HepG2 (cell line): ENCODE measurements around the gene WWC2. TPM values are rescaled to one million over a fixed set of nuclear protein-coding genes. Genes with fewer than 3 reads are reported as not detected.

Experiments used
- ATAC-seq: fragments of 200-7000 bp; cut with Tn5 transposase; 3 replicates; pipeline ENCODE4 v1.9.1; 2020; ENCODE audit warnings: mild to moderate bottlenecking, moderate library complexity
- BruUV-seq: library from RNA; stranded (reverse); fragments of 400-500 nt; replicated peaks from 2 replicates; lab custom pipeline; 2021; lab: Mats Ljungman, UMichigan
- CTCF ChIA-PET: fragments of 300-600 bp; formaldehyde crosslinking; extraction: SDS; loops from one replicate; lab custom pipeline; 2021; ENCODE audit warnings: low total read pairs, inconsistent platforms, low intra/inter-chr PET ratio; lab: Yijun Ruan, JAX
- POLR2A ChIA-PET: fragments of 350-600 bp; sonication (Branson Sonifier 250); formaldehyde crosslinking; loops from one replicate; lab custom pipeline; 2020; ENCODE audit warnings: antibody characterized with exemption, inconsistent platforms; lab: Yijun Ruan, JAX
- DNase-seq: peaks from one replicate; pipeline ENCODE4 v3.0.0-alpha.2; 2015; ENCODE audit warnings: low spot score
- FAIRE-seq: peaks from 3 replicates; lab custom pipeline; 2011; peaks lifted over from hg19 to GRCh38; lab: Jason Lieb, UNC
- H2AFZ ChIP-seq: one replicate; pipeline ENCODE4 v1.6.1; 2011; ENCODE audit warnings: low read length, inconsistent platforms
- H3K27ac ChIP-seq: fragments of 300-600 bp; 3 replicates; pipeline ENCODE4 v1.8.0; 2011; ENCODE audit warnings: mixed run types, mild to moderate bottlenecking, mixed read lengths, low read length, inconsistent platforms; ENCODE audit not compliant: insufficient read depth; ENCODE audit errors: extremely low read length
- H3K27me3 ChIP-seq, 2 experiments: fragments of 200-600 bp in 1 of 2; 2 replicates in 1 of 2; 3 replicates in 1 of 2; pipeline versions ENCODE4 v1.6.0 to v1.8.0; 2011; ENCODE audit warnings: low read length in 2 of 2, mild to moderate bottlenecking in 2 of 2, moderate library complexity in 2 of 2, inconsistent platforms in 1 of 2; ENCODE audit not compliant: insufficient read depth in 2 of 2, control insufficient read depth in 1 of 2
- H3K36me3 ChIP-seq, 2 experiments: fragments of 200-600 bp in 1 of 2; replicated peaks in 1 of 2; 2 replicates in 1 of 2; 3 replicates in 1 of 2; pipeline versions ENCODE4 v1.5.1 to v1.8.0; 2011; ENCODE audit warnings: low read length in 2 of 2, inconsistent platforms in 1 of 2; ENCODE audit not compliant: insufficient read depth in 2 of 2, control insufficient read depth in 1 of 2
- H3K4me1 ChIP-seq: 2 replicates; pipeline ENCODE4 v1.5.1; 2012; ENCODE audit warnings: low read length, inconsistent platforms; ENCODE audit not compliant: insufficient read depth
- H3K4me2 ChIP-seq: 2 replicates; pipeline ENCODE4 v1.6.0; 2011; ENCODE audit warnings: low read depth, low read length, inconsistent platforms
- H3K4me3 ChIP-seq, 3 experiments: fragments of 200-600 bp in 1 of 3; sonication (generic), shearing (Covaris generic) in 1 of 3; replicated peaks in 1 of 3; 2 replicates each; pipeline ENCODE4 v1.5.1; 2011 to 2016; ENCODE audit warnings: low read length in 3 of 3, inconsistent platforms in 2 of 3, low read depth in 2 of 3, mild to moderate bottlenecking in 2 of 3, control low read depth in 1 of 3, mixed read lengths in 1 of 3; ENCODE audit not compliant: insufficient read depth in 1 of 3
- H3K79me2 ChIP-seq: one replicate; pipeline ENCODE4 v1.6.1; 2011; ENCODE audit warnings: low read length, inconsistent platforms; ENCODE audit not compliant: insufficient read depth
- H3K9ac ChIP-seq: 2 replicates; pipeline ENCODE4 v1.6.0; 2011; ENCODE audit warnings: mild to moderate bottlenecking, low read depth, low read length, inconsistent platforms; ENCODE audit not compliant: insufficient read depth
- H3K9me3 ChIP-seq: 2 replicates; pipeline ENCODE4 v1.5.1; 2012; ENCODE audit warnings: mild to moderate bottlenecking, low read length
- H4K20me1 ChIP-seq: 2 replicates; pipeline ENCODE4 v1.6.0; 2011; ENCODE audit warnings: inconsistent platforms, mild to moderate bottlenecking, low read length, moderate library complexity; ENCODE audit not compliant: insufficient read depth
- BORCS8-MEF2B ChIP-seq: sonication (generic); formaldehyde crosslinking; IDR thresholded peaks from 2 replicates; pipeline ENCODE4 v1.8.0; 2022; ENCODE audit warnings: mild to moderate bottlenecking, missing genetic modification reagents
- HNRNPH1 ChIP-seq: fragments of 200-400 bp; formaldehyde crosslinking; optimal IDR thresholded peaks from 2 replicates; pipeline ENCODE3; 2017; ENCODE audit warnings: mild to moderate bottlenecking, low read depth, low read length
- KLF12 ChIP-seq: sonication (generic); formaldehyde crosslinking; IDR thresholded peaks from 2 replicates; pipeline ENCODE4 v1.4.0; 2020; ENCODE audit warnings: missing genetic modification reagents, borderline replicate concordance
- NFYB ChIP-seq: sonication (generic); formaldehyde crosslinking; IDR thresholded peaks from 2 replicates; pipeline ENCODE4 v1.4.0; 2020; ENCODE audit warnings: missing genetic modification reagents
- PAWR ChIP-seq: sonication (generic); formaldehyde crosslinking; IDR thresholded peaks from 2 replicates; pipeline ENCODE4 v1.4.0; 2020; ENCODE audit warnings: missing genetic modification reagents, mild to moderate bottlenecking, borderline replicate concordance
- ZNF276 ChIP-seq: sonication (generic); formaldehyde crosslinking; IDR thresholded peaks from 2 replicates; pipeline ENCODE4 v1.4.0; 2020; ENCODE audit warnings: mild to moderate bottlenecking, low read depth, missing genetic modification reagents
- ZNF367 ChIP-seq: sonication (generic); formaldehyde crosslinking; IDR thresholded peaks from 2 replicates; pipeline ENCODE4 v1.4.0; 2020; ENCODE audit warnings: missing genetic modification reagents, borderline replicate concordance
- ZNF564 ChIP-seq: sonication (generic); formaldehyde crosslinking; IDR thresholded peaks from 2 replicates; pipeline ENCODE4 v1.8.1; 2023; ENCODE audit warnings: mild to moderate bottlenecking, missing genetic modification reagents
- ZNF619 ChIP-seq: sonication (generic); formaldehyde crosslinking; IDR thresholded peaks from 2 replicates; pipeline ENCODE4 v1.4.0; 2020; ENCODE audit warnings: mild to moderate bottlenecking, missing genetic modification reagents
- ZNF766 ChIP-seq: sonication (generic); formaldehyde crosslinking; IDR thresholded peaks from 2 replicates; pipeline ENCODE4 v1.5.0; 2020; ENCODE audit warnings: missing genetic modification reagents, borderline replicate concordance
- WGBS: methylation state at CpG from one replicate; pipeline ENCODE4 v1.1.6; 2017; ENCODE audit warnings: low lambda C conversion rate; 5-methylcytosine and 5-hydroxymethylcytosine counted together
- in situ Hi-C: cut with HindIII; loops from 2 replicates; pipeline ENCODE4 v1.10.0; 2017; ENCODE audit warnings: low pct_unique_long_range_greater_than_20kb; ENCODE audit not compliant: extremely low pct_ligation_motif_present
- intact Hi-C: fragments of 100-400 bp; cut with micrococcal nuclease; formaldehyde crosslinking; loops from one replicate; pipeline ENCODE4 v1.10.0; 2022; ENCODE audit not compliant: unreplicated experiment
- polyA plus RNA-seq, 8 experiments: library from polyadenylated mRNA; depleted of rRNA in 3 of 8; stranded (reverse) in 7 of 8; unstranded in 1 of 8; fragments of >200 nt; fragmentation: Illumina TruSeq in 4 of 8; extraction: Trizol in 4 of 8; gene quantifications; 2 replicates each; pipeline versions ENCODE4 v1.2.1 to v1.2.3, GENCODE V29; 2011 to 2016; ENCODE audit warnings: low read depth in 4 of 8, missing spikeins in 1 of 8, mixed read lengths in 1 of 8; ENCODE audit not compliant: insufficient read depth in 1 of 8
- total RNA-seq, 5 experiments: library from RNA; depleted of rRNA; stranded (reverse); fragments of >200 nt; fragmentation: Illumina TruSeq; extraction: Trizol; gene quantifications; 2 replicates each; pipeline ENCODE4 v1.2.3, GENCODE V29; 2016; ENCODE audit warnings: low read depth in 1 of 5
- TF ChIP-seq, protein P1 (sequence below): sonication (generic); formaldehyde crosslinking; IDR thresholded peaks from 2 replicates; pipeline ENCODE4 v1.9.0; 2021; ENCODE audit warnings: missing genetic modification reagents, borderline replicate concordance
- TF ChIP-seq, protein P2 (sequence below): sonication (generic); formaldehyde crosslinking; IDR thresholded peaks from one replicate; pipeline ENCODE4 v1.5.1; 2020; ENCODE audit warnings: mild to moderate bottlenecking, missing genetic modification reagents; ENCODE audit errors: not compliant biosample characterization

WWC2 gene
- total and polyA plus RNA-seq, 2 of the 13 experiments (the other 11 are each of a cell fraction or from before 2014, with no cell fraction given), result 40.0 to 50.1 TPM

DNA sequence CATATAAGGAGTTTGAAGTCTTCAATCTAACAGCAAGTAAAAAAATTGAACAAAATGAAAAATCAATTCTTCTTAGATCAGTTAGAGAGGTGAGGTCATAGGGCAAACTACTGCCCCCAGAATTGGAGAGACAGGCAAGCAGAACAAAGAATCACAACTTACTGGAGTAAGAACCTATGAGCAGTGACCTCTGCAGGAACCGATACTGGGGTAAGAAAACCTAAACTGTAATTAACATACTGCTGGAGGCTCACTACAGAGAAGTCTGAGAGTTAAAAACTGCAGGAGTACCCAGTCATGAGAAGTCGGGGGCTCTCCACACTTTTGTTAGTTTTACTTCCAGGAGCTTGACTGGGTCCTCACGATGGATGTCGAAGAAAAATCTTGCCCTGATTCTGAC, 205.0 kb downstream of the WWC2 start:
- FAIRE-seq, result no peak
- H3K4me1 ChIP-seq, result no peaks in the 10 kb centered on the region
- no peak overlapping the region for H3K9ac ChIP-seq
- in situ Hi-C loops, result no loop called here
- no peak for DNase-seq
- TF ChIP-seq PAWR (CRISPR knock-in tag) (no peak), ZNF276 (CRISPR knock-in tag) (no peak), BORCS8-MEF2B (CRISPR knock-in tag) (no peak), NFYB (CRISPR knock-in tag) (no peak), ZNF766 (CRISPR knock-in tag) (no peak), ZNF619 (CRISPR knock-in tag) (no peak), ZNF564 (CRISPR knock-in tag) (no peak), ZNF367 (CRISPR knock-in tag) (no peak), KLF12 (CRISPR knock-in tag) (no peak), HNRNPH1 (no peak)
- TF ChIP-seq, protein P1, sequence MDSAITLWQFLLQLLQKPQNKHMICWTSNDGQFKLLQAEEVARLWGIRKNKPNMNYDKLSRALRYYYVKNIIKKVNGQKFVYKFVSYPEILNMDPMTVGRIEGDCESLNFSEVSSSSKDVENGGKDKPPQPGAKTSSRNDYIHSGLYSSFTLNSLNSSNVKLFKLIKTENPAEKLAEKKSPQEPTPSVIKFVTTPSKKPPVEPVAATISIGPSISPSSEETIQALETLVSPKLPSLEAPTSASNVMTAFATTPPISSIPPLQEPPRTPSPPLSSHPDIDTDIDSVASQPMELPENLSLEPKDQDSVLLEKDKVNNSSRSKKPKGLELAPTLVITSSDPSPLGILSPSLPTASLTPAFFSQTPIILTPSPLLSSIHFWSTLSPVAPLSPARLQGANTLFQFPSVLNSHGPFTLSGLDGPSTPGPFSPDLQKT (CRISPR knock-in tag), result no peak
- TF ChIP-seq, protein P2, sequence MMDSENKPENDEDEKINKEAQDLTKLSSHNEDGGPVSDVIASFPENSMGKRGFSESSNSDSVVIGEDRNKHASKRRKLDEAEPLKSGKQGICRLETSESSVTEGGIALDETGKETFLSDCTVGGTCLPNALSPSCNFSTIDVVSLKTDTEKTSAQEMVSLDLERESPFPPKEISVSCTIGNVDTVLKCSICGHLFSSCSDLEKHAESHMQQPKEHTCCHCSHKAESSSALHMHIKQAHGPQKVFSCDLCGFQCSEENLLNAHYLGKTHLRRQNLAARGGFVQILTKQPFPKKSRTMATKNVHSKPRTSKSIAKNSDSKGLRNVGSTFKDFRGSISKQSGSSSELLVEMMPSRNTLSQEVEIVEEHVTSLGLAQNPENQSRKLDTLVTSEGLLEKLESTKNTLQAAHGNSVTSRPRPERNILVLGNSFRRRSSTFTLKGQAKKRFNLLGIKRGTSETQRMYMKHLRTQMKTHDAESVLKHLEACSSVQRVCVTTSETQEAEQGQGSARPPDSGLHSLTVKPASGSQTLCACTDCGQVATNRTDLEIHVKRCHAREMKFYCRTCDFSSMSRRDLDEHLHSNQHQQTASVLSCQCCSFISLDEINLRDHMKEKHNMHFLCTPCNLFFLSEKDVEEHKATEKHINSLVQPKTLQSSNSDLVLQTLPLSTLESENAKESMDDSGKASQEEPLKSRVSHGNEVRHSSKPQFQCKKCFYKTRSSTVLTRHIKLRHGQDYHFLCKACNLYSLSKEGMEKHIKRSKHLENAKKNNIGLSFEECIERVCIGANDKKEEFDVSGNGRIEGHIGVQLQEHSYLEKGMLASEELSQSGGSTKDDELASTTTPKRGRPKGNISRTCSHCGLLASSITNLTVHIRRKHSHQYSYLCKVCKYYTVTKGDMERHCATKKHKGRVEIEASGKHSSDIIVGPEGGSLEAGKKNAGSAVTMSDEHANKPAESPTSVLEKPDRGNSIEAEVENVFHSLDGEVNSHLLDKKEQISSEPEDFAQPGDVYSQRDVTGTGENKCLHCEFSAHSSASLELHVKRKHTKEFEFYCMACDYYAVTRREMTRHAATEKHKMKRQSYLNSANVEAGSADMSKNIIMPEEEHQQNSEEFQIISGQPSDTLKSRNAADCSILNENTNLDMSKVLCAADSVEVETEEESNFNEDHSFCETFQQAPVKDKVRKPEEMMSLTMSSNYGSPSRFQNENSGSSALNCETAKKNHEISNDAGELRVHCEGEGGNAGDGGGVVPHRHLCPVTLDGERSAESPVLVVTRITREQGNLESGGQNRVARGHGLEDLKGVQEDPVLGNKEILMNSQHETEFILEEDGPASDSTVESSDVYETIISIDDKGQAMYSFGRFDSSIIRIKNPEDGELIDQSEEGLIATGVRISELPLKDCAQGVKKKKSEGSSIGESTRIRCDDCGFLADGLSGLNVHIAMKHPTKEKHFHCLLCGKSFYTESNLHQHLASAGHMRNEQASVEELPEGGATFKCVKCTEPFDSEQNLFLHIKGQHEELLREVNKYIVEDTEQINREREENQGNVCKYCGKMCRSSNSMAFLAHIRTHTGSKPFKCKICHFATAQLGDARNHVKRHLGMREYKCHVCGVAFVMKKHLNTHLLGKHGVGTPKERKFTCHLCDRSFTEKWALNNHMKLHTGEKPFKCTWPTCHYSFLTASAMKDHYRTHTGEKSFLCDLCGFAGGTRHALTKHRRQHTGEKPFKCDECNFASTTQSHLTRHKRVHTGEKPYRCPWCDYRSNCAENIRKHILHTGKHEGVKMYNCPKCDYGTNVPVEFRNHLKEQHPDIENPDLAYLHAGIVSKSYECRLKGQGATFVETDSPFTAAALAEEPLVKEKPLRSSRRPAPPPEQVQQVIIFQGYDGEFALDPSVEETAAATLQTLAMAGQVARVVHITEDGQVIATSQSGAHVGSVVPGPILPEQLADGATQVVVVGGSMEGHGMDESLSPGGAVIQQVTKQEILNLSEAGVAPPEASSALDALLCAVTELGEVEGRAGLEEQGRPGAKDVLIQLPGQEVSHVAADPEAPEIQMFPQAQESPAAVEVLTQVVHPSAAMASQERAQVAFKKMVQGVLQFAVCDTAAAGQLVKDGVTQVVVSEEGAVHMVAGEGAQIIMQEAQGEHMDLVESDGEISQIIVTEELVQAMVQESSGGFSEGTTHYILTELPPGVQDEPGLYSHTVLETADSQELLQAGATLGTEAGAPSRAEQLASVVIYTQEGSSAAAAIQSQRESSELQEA (CRISPR knock-in tag), result no peak
- POLR2A ChIA-PET, result no interaction called here
- CTCF ChIA-PET, result no interaction called here
- H2AFZ ChIP-seq, result no peak overlapping the region
- H3K4me3 ChIP-seq, result no peak overlapping the region
- H3K27ac ChIP-seq, result no peak overlapping the region
- H3K4me2 ChIP-seq, result no peak overlapping the region
- BruUV-seq, result no TSS peak
- WGBS, result 96% methylated on average over 4 of the region's 4 CpGs
- intact Hi-C loops, result no loop called here
- peaks cover 1 to 21% of the 10 kb centered on the region in 2 experiments; a peak in 3 of 5 replicates for H3K36me3 ChIP-seq
- H3K79me2 ChIP-seq, result no peaks in the 10 kb centered on the region
- no peaks in the 10 kb centered on the region for H4K20me1 ChIP-seq
- no peaks in the 10 kb centered on the region for H3K27me3 ChIP-seq
- H3K9me3 ChIP-seq, result no peaks in the 10 kb centered on the region
- no peak for ATAC-seq
